GM21786 (cell line): ENCODE results near the gene ALX1.

ENCODE experiments used
- ATAC-seq: cut with Tn5 transposase; IDR thresholded peaks from one replicate; pipeline ENCODE4 v1.9.1; 2021; ENCODE audit not compliant: unreplicated experiment

The ALX1 gene

GRCh38 chr12:85280165-85280983 is at the start of gene ALX1:
ALX1 (plus strand) TSS chr12:85280220; CDS start chr12:85280262, 42 bp downstream.
- no peak for ATAC-seq

- no peak for ATAC-seq
These were observed 42.7 kb upstream of the ALX1 start for GRCh38 chr12:85237327-85237726.

DNA sequence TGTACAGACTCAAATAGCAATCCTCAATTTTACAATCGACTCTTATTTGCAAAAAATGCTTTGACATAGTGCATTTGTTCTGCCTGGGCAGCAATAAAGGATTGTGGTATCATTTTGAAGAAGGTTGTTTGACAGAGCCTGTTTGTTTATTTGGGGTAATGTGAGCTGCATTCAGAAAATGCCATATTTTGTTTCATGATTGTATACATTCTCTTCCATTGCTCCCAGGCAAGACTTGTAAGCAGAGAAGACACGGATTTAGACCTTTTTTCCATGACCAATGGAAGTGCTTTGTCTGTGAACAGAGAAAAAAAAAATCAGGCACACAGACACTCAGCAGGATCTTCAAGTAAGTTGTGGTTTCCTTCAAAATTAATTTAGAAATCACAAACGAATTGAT is 35.5 kb upstream of the ALX1 start:
- ATAC-seq: no peak

DNA sequence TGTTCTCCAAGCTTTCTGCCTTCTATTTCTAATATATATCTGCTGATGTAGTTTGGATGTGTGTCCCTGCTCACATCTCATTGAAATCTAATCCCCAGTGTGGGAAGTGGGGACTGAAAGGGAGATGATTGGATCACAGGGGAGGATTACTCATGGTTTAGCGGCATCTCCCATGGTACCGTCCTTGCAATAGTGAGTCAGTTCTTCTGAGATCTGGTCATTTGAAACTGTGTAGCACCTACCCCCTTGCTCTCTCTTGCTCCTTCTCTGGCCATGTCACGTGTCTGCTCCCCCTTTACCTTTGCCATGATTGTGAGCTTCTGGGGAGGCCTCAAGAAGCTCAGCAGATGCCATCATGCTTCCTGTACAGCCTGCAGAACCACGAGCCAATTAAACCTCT is 26.2 kb upstream of the ALX1 start:
- ATAC-seq: no peak

DNA sequence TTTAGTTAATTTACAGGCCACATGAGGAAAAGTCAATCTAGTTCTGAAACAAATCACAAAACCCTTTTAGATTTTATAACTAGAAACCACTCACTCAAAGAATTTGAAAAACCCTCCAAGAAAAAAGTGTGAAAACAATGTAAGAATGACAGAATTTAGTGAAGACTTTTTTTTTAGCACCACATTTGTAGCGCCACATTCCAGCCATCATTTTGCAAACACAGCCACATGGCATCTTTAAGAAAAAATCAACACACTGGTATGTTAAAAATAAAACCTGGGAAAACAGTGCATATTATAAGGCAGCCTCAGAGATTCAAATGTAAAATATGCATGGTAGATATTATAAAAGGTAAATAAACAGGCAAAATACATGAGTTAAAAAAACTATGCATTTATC is 22.3 kb upstream of the ALX1 start:
- no peak for ATAC-seq

DNA sequence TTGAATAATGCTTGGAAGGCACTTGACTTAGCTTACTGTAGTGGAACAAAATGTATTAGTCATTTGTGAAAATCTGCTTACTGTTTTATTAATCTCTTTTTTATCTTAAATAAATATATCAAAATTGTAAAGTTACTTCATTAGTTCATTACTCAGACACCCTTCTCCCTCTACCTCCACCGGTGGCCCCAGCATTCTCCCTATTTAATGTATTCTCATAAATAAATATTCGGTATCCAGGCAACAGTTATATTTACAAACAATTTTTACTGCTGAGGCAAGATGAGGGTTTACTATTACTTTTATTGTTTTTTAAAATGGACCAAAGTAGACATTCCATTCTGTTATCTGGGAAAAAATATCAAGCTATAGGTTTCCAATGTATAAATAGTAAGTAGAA is 19.6 kb upstream of the ALX1 start:
- ATAC-seq: no peak

GRCh38 chr12:85260896-85261295 is 19.1 kb upstream of the ALX1 start:
- ATAC-seq: no peak

DNA sequence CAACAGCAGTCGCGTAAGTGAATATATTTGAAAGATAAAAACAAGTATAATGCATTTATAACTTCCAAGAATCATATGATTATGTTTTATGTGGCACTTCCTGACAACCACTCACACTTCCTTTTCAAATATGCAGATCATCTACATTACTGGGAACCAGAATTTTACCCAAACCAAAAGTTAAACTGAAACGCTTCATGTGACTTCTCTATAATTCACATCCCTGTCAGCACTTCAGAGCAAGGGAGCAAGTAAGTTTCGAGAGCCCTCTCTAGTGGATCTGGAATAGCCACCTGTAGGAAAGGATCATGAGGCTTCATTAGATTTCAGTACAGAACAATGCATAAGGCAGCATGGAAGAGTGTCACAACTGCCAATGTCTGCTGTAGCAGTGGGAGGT is 13.7 kb upstream of the ALX1 start:
- no peak for ATAC-seq

GRCh38 chr12:85273381-85274314 is 6.4 kb upstream of the ALX1 start:
- ATAC-seq: no peak

GRCh38 chr12:85274315-85274651 is 5.7 kb upstream of the ALX1 start:
- no peak for ATAC-seq

DNA sequence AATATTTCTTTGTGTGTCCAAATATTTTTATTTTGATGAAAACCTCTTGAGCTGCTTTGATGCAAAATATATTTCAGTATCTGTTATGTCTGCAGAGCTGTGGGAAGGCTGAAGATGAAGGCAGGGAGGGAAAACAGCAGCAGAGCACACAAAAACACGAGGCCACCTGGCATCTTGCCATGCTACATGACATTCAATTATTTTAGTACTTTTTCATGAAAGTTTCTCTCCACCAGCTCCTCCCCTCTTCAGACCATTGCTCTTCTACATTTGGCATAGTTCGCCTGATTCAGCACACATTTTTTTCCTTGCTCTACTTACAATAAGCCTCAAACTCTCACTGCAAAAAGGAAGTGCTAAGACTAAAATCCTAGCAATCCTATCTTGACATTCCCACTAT is 4.6 kb upstream of the ALX1 start:
- ATAC-seq: no peak

DNA sequence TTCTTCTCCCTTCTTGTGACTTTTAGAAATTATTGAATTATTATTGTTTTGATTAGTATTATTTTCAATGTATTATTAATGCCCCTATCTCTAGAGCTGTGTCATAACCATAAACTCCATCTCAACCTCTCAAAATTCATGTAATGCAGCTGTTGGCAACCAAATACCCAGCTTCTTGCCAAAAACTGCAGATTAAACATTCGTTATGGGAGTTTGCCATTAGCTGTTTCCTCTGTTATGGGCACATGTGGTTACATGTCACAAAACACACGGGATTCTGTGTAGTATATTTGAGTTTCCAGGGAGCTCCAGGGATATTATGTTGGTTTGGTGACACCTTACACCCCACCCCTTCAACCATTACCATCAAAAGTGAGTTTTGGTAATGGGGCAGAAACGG is 2.8 kb upstream of the ALX1 start:
- no peak for ATAC-seq

DNA sequence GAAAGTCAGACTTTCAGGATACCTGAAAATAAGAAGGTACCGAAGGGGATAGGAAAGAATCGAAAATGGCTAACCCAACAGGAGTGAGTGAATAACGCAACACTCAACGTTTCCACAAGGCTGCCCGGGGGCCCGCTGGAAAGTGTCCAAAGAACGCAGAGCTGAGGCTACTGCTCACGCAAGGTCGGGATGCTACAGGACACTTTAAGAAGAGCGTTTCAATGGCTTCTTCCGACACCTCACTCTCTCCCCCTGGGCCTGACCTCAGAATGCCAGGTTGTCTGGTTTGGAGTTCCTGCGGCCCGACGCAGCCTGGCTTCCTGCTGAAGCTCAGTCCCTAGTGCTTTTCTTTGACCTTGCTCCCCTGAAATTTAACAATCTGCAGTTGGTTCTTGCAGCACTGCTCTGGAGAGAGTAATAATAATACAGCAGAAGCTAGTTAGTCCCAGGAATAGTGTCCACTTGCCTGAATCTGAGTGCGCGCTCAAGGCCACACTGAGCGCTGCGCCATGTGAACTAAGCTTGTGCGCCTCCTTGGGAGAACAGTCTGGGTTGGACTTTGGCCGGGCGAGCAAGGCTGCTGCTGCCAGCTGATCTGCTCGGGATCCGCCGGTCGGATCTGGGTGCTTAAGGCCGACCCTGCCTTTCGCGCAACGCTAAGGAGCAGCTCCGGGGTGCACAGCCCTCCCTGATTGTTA is 2.0 kb upstream of the ALX1 start:
- no peak for ATAC-seq

GRCh38 chr12:85278598-85279448 is 1.2 kb upstream of the ALX1 start:
- no peak for ATAC-seq

DNA sequence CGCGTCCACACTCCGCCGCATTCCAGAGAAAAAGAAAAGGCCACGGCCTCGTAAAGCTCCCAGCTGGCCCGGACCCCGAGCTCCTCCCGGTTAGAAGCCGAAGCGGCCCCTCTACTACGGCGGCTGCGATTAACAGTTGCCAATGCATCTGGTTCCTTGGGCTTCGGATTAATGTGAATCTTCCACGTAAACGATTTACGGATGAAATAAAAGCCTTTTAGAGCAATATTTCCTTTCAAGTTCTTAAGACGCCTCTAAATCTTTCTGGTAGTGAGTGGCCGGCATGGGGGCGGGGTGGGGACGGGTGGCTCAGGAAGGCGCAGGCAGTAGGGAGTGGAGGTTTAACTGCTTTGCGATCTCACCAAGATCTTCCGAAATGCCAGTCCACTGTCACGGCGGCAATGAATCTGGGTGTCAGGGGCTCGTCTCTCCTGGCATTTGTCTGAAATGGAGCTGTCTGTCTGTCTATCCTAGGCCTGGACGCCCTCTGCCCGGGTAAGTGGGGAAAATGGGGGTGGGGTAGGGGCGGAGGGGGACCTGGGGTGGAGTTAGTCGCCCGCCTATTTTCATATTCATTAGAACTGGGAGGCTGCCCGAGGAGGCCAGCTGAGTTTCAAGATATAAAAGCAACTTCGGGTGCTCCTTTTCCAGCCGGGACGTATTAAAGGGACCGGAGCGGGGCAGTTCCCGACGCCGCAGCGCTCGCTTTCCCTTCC is 413 bp upstream of the ALX1 start:
- no peak for ATAC-seq

DNA sequence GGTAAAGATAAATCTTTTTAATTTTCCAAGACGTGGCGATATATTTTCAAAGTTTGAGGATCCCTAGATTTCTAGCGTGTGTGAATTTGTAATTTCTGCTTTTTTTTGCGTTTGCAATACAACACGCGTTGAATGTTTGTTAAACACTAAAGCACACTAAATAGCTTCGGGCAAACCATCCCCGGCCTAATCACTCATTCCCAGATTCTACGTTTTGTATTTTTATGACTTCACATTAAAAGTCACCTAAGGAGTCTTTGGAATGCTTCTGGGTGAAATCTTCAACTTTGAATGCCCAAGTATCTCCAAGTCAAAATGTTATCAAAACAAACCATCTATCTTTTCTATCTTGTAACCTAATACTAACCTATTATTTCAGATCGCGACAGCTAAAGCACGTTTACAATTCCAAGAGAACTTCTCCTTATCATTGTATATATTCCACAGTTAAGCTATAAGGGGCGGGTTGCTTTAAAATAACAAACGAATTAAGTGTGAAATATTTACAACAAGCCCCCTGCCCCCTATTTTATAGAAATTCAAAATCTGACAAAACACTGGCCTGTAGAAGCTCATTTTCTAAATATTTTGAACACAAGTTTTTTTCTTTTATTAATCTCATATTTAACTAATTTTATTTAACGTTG is 1.1 kb downstream of the ALX1 start:
- no peak for ATAC-seq

- ATAC-seq: no peak
These were observed 1.8 kb downstream of the ALX1 start for GRCh38 chr12:85281636-85282312.

DNA sequence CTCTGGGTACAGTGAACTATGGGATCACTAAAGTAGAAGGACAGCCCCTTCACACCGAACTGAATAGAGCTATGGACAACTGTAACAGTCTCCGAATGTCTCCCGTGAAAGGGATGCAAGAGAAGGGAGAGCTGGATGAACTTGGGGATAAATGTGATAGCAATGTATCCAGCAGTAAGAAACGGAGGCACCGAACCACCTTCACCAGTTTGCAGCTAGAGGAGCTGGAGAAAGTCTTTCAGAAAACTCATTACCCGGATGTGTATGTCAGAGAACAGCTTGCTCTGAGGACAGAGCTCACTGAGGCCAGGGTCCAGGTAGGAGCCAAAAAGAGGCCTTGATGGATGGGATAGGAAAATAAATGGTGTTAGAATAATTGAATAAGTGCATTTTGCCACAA is 3.5 kb downstream of the ALX1 start:
- no peak for ATAC-seq

- ATAC-seq: no peak
These were observed 16.3 kb downstream of the ALX1 start for GRCh38 chr12:85296362-85296761.
